PFSK-1 (cell line): Measurements from ENCODE around the gene LBHD2.

ENCODE experiments used
- POLR2AphosphoS5 ChIP-seq: IDR thresholded peaks from 2 replicates; pipeline ENCODE4 v1.6.1; 2012; ENCODE audit warnings: low read depth, mild to moderate bottlenecking, control low read depth, low read length, moderate library complexity
- SIN3A ChIP-seq: IDR thresholded peaks from 2 replicates; pipeline ENCODE4 v1.6.1; 2012; ENCODE audit warnings: mild to moderate bottlenecking, low read length, moderate library complexity, borderline replicate concordance; ENCODE audit not compliant: insufficient read depth
- TAF1 ChIP-seq: IDR thresholded peaks from 2 replicates; pipeline ENCODE4 v1.6.1; 2012; ENCODE audit warnings: low read length, control low read depth, borderline replicate concordance; ENCODE audit not compliant: insufficient read depth
- TF ChIP-seq, protein P1 (sequence below), 2 experiments: IDR thresholded peaks; 2 replicates each; pipeline versions ENCODE4 v1.6.1 to v1.8.0; 2011 to 2012; ENCODE audit warnings: low read depth in 2 of 2, low read length in 2 of 2, control low read depth in 1 of 2, inconsistent platforms in 1 of 2, mild to moderate bottlenecking in 1 of 2, moderate library complexity in 1 of 2; ENCODE audit not compliant: insufficient read depth in 1 of 2

DNA sequence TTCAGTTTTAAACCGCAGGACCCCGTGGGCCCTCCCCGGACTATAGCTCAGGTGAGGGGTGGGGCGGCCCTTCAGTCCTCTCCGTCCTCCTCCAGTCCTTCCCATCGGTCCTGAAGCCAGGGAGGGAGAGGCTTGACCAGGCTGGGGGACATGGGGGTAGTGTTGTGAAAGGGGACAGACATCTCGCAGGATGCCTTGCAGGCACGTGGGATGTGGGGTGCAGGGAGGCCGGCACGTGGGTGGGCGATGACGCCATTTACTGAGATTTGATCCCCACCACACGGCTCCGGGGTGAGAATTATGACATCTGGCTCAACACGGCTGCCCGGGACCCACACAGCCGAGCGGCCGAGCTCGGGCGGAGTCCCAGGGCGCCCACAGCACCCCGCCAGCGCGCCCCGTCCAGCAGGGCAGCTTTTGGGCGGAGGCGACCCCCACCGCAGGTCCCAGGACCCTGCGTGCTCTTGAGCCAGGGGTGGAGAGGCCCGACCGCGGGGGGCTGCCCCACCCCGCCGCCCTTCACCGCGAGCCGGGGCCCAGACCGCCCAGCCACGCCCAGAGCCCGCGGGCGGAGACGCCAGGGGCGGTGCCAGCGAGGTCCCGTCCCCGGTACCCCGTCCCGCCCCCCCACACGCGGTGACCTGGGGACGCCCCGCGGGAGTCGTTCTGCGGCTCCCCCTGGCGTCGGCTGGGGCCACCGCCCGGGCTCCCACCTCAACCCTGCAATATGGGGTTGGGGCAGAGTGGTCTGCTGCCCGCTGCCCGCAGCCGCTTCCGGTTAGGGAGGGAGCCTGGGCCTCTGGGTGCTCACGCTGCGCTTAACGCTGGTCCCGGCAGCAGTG lies 7.3 kb downstream of the LBHD2 start:
- TF ChIP-seq POLR2AphosphoS5 (no peak), SIN3A (no peak), TAF1 (no peak)
- TF ChIP-seq, protein P1, sequence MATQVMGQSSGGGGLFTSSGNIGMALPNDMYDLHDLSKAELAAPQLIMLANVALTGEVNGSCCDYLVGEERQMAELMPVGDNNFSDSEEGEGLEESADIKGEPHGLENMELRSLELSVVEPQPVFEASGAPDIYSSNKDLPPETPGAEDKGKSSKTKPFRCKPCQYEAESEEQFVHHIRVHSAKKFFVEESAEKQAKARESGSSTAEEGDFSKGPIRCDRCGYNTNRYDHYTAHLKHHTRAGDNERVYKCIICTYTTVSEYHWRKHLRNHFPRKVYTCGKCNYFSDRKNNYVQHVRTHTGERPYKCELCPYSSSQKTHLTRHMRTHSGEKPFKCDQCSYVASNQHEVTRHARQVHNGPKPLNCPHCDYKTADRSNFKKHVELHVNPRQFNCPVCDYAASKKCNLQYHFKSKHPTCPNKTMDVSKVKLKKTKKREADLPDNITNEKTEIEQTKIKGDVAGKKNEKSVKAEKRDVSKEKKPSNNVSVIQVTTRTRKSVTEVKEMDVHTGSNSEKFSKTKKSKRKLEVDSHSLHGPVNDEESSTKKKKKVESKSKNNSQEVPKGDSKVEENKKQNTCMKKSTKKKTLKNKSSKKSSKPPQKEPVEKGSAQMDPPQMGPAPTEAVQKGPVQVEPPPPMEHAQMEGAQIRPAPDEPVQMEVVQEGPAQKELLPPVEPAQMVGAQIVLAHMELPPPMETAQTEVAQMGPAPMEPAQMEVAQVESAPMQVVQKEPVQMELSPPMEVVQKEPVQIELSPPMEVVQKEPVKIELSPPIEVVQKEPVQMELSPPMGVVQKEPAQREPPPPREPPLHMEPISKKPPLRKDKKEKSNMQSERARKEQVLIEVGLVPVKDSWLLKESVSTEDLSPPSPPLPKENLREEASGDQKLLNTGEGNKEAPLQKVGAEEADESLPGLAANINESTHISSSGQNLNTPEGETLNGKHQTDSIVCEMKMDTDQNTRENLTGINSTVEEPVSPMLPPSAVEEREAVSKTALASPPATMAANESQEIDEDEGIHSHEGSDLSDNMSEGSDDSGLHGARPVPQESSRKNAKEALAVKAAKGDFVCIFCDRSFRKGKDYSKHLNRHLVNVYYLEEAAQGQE (IDR thresholded peaks at IDR 0.05; ENCODE audit: insufficient read depth in 1 of 2, low read depth in 2 of 2, low read length in 2 of 2) = no peak
